GM12878 (cell line): ENCODE measurements around the gene ECHDC1. TPM values are rescaled to one million over a fixed set of nuclear protein-coding genes. Genes with fewer than 3 reads are reported as not detected.
A peak's percentile ranks its signal among the peaks of the same experiment; 100 is the strongest.

ENCODE experiments used
- ATAC-seq: fragments of 200-7000 bp; cut with Tn5 transposase; 3 replicates; pipeline ENCODE4 v1.9.1; 2020; ENCODE audit warnings: mild to moderate bottlenecking, moderate library complexity
- BruUV-seq: library from RNA; stranded (reverse); fragments of 400-500 nt; replicated peaks from 2 replicates; lab custom pipeline; 2021; lab: Mats Ljungman, UMichigan
- CTCF ChIA-PET: fragments of 300-600 bp; sonication (Branson Sonifier 250); formaldehyde crosslinking; extraction: SDS; loops from one replicate; lab custom pipeline; 2021; ENCODE audit warnings: inconsistent platforms; lab: Yijun Ruan, JAX
- POLR2A ChIA-PET: fragments of 350-600 bp; formaldehyde crosslinking; extraction: SDS; loops from one replicate; lab custom pipeline; 2021; ENCODE audit warnings: inconsistent platforms; lab: Charles Lee
- RAD21 ChIA-PET: fragments of 300-600 bp; sonication (Branson Sonifier 250); formaldehyde crosslinking; loops from one replicate; lab custom pipeline; 2023; ENCODE audit warnings: antibody characterized with exemption; ENCODE audit not compliant: unreplicated experiment; lab: Charles Lee
- SMC1A ChIA-PET: fragments of 300-600 bp; sonication (Branson Sonifier 250); formaldehyde crosslinking; loops from one replicate; lab custom pipeline; 2023; ENCODE audit not compliant: unreplicated experiment, uncharacterized antibody; lab: Charles Lee
- DNase-seq: peaks from one replicate; pipeline ENCODE4 v3.0.0-alpha.2; 2011; ENCODE audit warnings: low read depth, low spot score
- FAIRE-seq: peaks from 3 replicates; lab custom pipeline; 2011; peaks lifted over from hg19 to GRCh38; lab: Jason Lieb, UNC
- H2AFZ ChIP-seq: 2 replicates; pipeline ENCODE4 v1.6.0; 2011; ENCODE audit warnings: low read depth, low read length, control low read depth; ENCODE audit not compliant: control insufficient read depth
- H3K27ac ChIP-seq: 2 replicates; pipeline ENCODE4 v1.5.1; 2011; ENCODE audit warnings: control low read depth; ENCODE audit not compliant: control insufficient read depth, insufficient read depth
- H3K27me3 ChIP-seq, 2 experiments: replicated peaks in 1 of 2; 2 replicates each; pipeline versions ENCODE4 v1.6.0 to v1.6.1; 2011; ENCODE audit warnings: low read length in 1 of 2; ENCODE audit not compliant: control insufficient read depth in 2 of 2, insufficient read depth in 2 of 2
- H3K36me3 ChIP-seq, 2 experiments: 2 replicates each; pipeline ENCODE4 v1.5.1; 2011; ENCODE audit warnings: low read length in 1 of 2; ENCODE audit not compliant: control insufficient read depth in 2 of 2, insufficient read depth in 2 of 2
- H3K4me1 ChIP-seq: 2 replicates; pipeline ENCODE4 v1.6.1; 2011; ENCODE audit warnings: mild to moderate bottlenecking, low read length, moderate library complexity, mixed read lengths; ENCODE audit not compliant: control insufficient read depth, insufficient read depth
- H3K4me2 ChIP-seq: 2 replicates; pipeline ENCODE4 v1.6.0; 2011; ENCODE audit warnings: control low read depth; ENCODE audit not compliant: control insufficient read depth, insufficient read depth
- H3K4me3 ChIP-seq: fragments of 200-600 bp; sonication (generic); 2 replicates; pipeline ENCODE4 v1.5.1; 2016
- H3K79me2 ChIP-seq: 2 replicates; pipeline ENCODE4 v1.6.0; 2011; ENCODE audit warnings: low read length; ENCODE audit not compliant: control insufficient read depth, insufficient read depth
- H3K9ac ChIP-seq: 2 replicates; pipeline ENCODE4 v1.8.0; 2011; ENCODE audit warnings: low read length, control low read depth, mixed read lengths; ENCODE audit not compliant: control insufficient read depth, insufficient read depth
- H3K9me3 ChIP-seq: replicated peaks from 3 replicates; pipeline ENCODE4 v1.5.1; 2011; ENCODE audit warnings: mild to moderate bottlenecking, low read length; ENCODE audit not compliant: control insufficient read depth, insufficient read depth
- H4K20me1 ChIP-seq: 2 replicates; pipeline ENCODE4 v1.6.0; 2011; ENCODE audit not compliant: control insufficient read depth, insufficient read depth
- BCL11A ChIP-seq: IDR thresholded peaks from 2 replicates; pipeline ENCODE4 v1.6.1; 2011; ENCODE audit warnings: low read depth, low read length
- CBFB ChIP-seq: IDR thresholded peaks from 2 replicates; pipeline ENCODE4 v1.6.1; 2016; ENCODE audit warnings: antibody characterized with exemption, low read depth
- CREM ChIP-seq: IDR thresholded peaks from 2 replicates; pipeline ENCODE4 v1.6.1; 2014; ENCODE audit warnings: antibody characterized with exemption, low read depth
- DPF2 ChIP-seq: fragments of 450-650 bp; IDR thresholded peaks from 2 replicates; pipeline ENCODE4 v1.6.1; 2017; ENCODE audit warnings: mild to moderate bottlenecking
- HDGF ChIP-seq: fragments of 450-650 bp; IDR thresholded peaks from 2 replicates; pipeline ENCODE4 v1.6.1; 2016; ENCODE audit warnings: antibody characterized with exemption
- POLR2AphosphoS2 ChIP-seq: IDR thresholded peaks from 2 replicates; pipeline ENCODE4 v1.6.1; 2011; ENCODE audit warnings: low read depth, mild to moderate bottlenecking, low read length, improper control_type of control experiment, moderate library complexity
- ZZZ3 ChIP-seq: IDR thresholded peaks from 2 replicates; pipeline ENCODE4 v1.6.1; 2011; ENCODE audit warnings: low read depth; ENCODE audit not compliant: control insufficient read depth, insufficient read length
- WGBS: methylation state at CpG from one replicate; pipeline ENCODE4 v1.1.6; 2016; ENCODE audit warnings: low lambda C conversion rate; ENCODE audit not compliant: insufficient replicate concordance, insufficient coverage; ENCODE audit errors: missing lambda C conversion rate; 5-methylcytosine and 5-hydroxymethylcytosine counted together
- in situ Hi-C: fragments of 300-500 bp; cut with MboI; formaldehyde crosslinking; loops from 9 replicates; pipeline ENCODE4 v1.14.3; 2018; ENCODE audit warnings: mixed read lengths
- intact Hi-C: fragments of 100-400 bp; cut with micrococcal nuclease; formaldehyde crosslinking; loops from one replicate; pipeline ENCODE4 v1.14.2; 2022; ENCODE audit not compliant: unreplicated experiment
- polyA plus RNA-seq, 11 experiments: library from polyadenylated mRNA; depleted of rRNA in 4 of 11; unstranded in 6 of 11; stranded (reverse) in 5 of 11; fragments of >200 nt; fragmentation: Nextera tagmentation in 4 of 11; fragmentation: Illumina TruSeq in 1 of 11; extraction: Ambion mirVana in 4 of 11; extraction: Trizol in 1 of 11; gene quantifications; 1 replicate in 1 of 11; 2 replicates in 10 of 11; pipeline versions ENCODE4 v1.2.1 to v1.2.3, GENCODE V29; 2011 to 2016; ENCODE audit warnings: inconsistent platforms in 2 of 11, missing spikeins in 2 of 11, low read depth in 1 of 11
- total RNA-seq, 4 experiments: library from RNA; depleted of rRNA in 3 of 4; stranded (reverse); fragments of >200 nt in 3 of 4; fragmentation: Illumina TruSeq in 1 of 4; extraction: Trizol in 1 of 4; gene quantifications; 2 replicates each; pipeline versions ENCODE4 v1.2.1 to v1.2.3, GENCODE V29; 2013 to 2021

ECHDC1 gene
- total and polyA plus RNA-seq, 10 of the 15 experiments (the other 5 are each of a cell fraction or from before 2014, with no cell fraction given), result 46.2 to 111 (median 70.7) TPM

DNA sequence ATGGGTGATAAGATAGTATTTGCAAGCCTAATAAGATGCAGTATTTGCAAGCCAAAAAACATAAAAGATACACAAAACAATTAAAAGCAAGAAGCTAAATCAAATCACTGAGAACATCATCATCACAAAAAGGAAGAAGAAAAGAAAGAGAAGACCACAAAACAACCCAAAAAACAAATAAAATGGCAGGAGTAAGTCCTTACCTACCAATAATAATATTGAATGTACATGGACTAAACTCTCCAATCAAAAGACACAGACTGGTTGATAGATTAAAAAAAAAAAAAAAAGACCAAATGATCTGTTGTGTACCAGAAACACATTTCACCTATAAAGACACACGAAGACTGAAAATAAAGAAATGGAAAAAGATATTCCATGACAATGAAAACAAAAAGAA, 37.7 kb downstream of the ECHDC1 start:
- no peak for FAIRE-seq
- Histone ChIP-seq H3K4me1 (peaks cover 5% of the 10 kb centered on the region), H3K79me2 (no peaks in the 10 kb centered on the region; the same call in 1 of the 2 replicates), H3K36me3 (peaks cover 0 to 5% of the 10 kb centered on the region in 2 experiments; a peak in 2 of 4 replicates), H4K20me1 (no peaks in the 10 kb centered on the region), H3K4me2 (no peak overlapping the region), H3K27ac (no peak overlapping the region), H3K27me3 (no peaks in the 10 kb centered on the region), H3K4me3 (no peak overlapping the region), H3K9ac (no peak overlapping the region), H3K9me3 (peaks cover 3% of the 10 kb centered on the region), H2AFZ (no peak overlapping the region)
- no peak for ATAC-seq
- ChIA-PET POLR2A (interaction anchor here (0.7 kb wide), 1 partner anchor 18 kb away, joined by 4 read pairs; no protein-coding TSS in a partner anchor), SMC1A (interaction anchor here (0.5 to 3.7 kb wide), 9 partner anchors 9 to 114 kb away, joined by 3 to 44 read pairs (median 6); no protein-coding TSS in a partner anchor), RAD21 (interaction anchor here (1.2 kb wide), 1 partner anchor 14 kb away, joined by 6 read pairs; no protein-coding TSS in a partner anchor), CTCF (interaction anchor here (0.8 to 5.5 kb wide), 7 partner anchors 8 to 158 kb away, joined by 3 to 81 read pairs (median 12); no protein-coding TSS in a partner anchor)
- no TSS peak for BruUV-seq
- intact Hi-C loops, result no loop called here
- WGBS, result 85% methylated on average over 1 of the region's 1 CpG
- DNase-seq, result no peak
- in situ Hi-C loops, result loop anchor here (5.0 to 10.0 kb wide), 2 partner anchors 117 to 229 kb away; no protein-coding TSS in a partner anchor
- no peak for TF ChIP-seq BCL11A

- no peaks in the 10 kb centered on the region; the same call in 1 of the 2 replicates for H3K79me2 ChIP-seq
- peak; percentile 34 for ATAC-seq
- TF ChIP-seq ZZZ3 (no peak), HDGF (no peak), CBFB (no peak), CREM (no peak), DPF2 (no peak), POLR2AphosphoS2 (no peak)
- TF ChIP-seq, all 136 proteins: peak for 0
- no peak overlapping the region for H2AFZ ChIP-seq
- intact Hi-C loops (loop anchor here (2.0 kb wide), 2 partner anchors 159 to 235 kb away; no protein-coding TSS in a partner anchor), in situ Hi-C loops (loop anchor here (10.0 kb wide), 1 partner anchor 231 kb away; no protein-coding TSS in a partner anchor)
- ChIA-PET SMC1A (interaction anchor here (0.7 to 3.7 kb wide), 17 partner anchors 9 to 235 kb away, joined by 3 to 44 read pairs (median 5); no protein-coding TSS in a partner anchor), POLR2A (interaction anchor here (1.1 kb wide), 2 partner anchors 36 to 37 kb away, joined by 3 read pairs; partner anchors contain the start of gene RNF146), CTCF (interaction anchor here (0.6 to 5.5 kb wide), 16 partner anchors 9 to 236 kb away, joined by 3 to 81 read pairs (median 4); no protein-coding TSS in a partner anchor), RAD21 (interaction anchor here (0.9 to 2.5 kb wide), 16 partner anchors 10 to 245 kb away, joined by 3 to 41 read pairs (median 4); partner anchors contain the start of genes ECHDC1, KIAA0408 and RNF146)
- FAIRE-seq, result no peak
- H3K4me3 ChIP-seq, result no peak overlapping the region
- H3K27me3 ChIP-seq, result no peaks in the 10 kb centered on the region
- H3K36me3 ChIP-seq, result peaks cover 0 to 5% of the 10 kb centered on the region in 2 experiments; a peak in 1 of 4 replicates
- peaks cover 5% of the 10 kb centered on the region for H3K4me1 ChIP-seq
- no peak for DNase-seq
- H3K9me3 ChIP-seq, result peaks cover 3% of the 10 kb centered on the region; the same call in 2 of the 3 replicates
- no peak overlapping the region for H3K4me2 ChIP-seq
- 94% methylated on average over 3 of the region's 3 CpGs for WGBS
- no peak overlapping the region for H3K27ac ChIP-seq
- H4K20me1 ChIP-seq, result no peaks in the 10 kb centered on the region
- BruUV-seq, result no TSS peak
- no peak overlapping the region for H3K9ac ChIP-seq
These were observed 39.5 kb downstream of the ECHDC1 start for GRCh38 chr6:127303917-127304316.
